Testis (tissue), 3 donors: Measurements from ENCODE around the gene CAPZB. TPM values are rescaled to one million over a fixed set of nuclear protein-coding genes. Genes with fewer than 3 reads are reported as not detected.

Experiments
- DNase-seq: peaks from one replicate; pipeline ENCODE4 v3.0.0-alpha.2; 2019
- H3K27ac ChIP-seq, 2 donors: fragments of 200-600 bp; sonication (generic); one replicate each; pipeline ENCODE4 v1.5.1; 2019
- H3K27me3 ChIP-seq: fragments of 200-600 bp; sonication (generic); one replicate; pipeline ENCODE4 v1.5.1; 2019
- H3K36me3 ChIP-seq: fragments of 200-600 bp; sonication (generic); one replicate; pipeline ENCODE4 v1.5.1; 2017; ENCODE audit warnings: low read depth; ENCODE audit errors: missing control alignments
- H3K4me1 ChIP-seq: fragments of 200-600 bp; sonication (generic); one replicate; pipeline ENCODE4 v1.5.1; 2019
- H3K4me3 ChIP-seq, 2 donors: fragments of 200-600 bp; sonication (generic); one replicate each; pipeline ENCODE4 v1.5.1; 2017 to 2019
- H3K9me3 ChIP-seq: fragments of 200-600 bp; sonication (generic); one replicate; pipeline ENCODE4 v1.5.1; 2017
- CTCF ChIP-seq, 3 experiments: fragments of 450-650 bp in 2 of 3; fragments of 200-600 bp in 1 of 3; sonication (generic) in 1 of 3; IDR thresholded peaks; one replicate each; pipeline ENCODE4 v1.5.1; 2016 to 2019; ENCODE audit warnings: antibody characterized with exemption in 3 of 3, mild to moderate bottlenecking in 2 of 3, moderate library complexity in 1 of 3
- POLR2A ChIP-seq: fragments of 450-650 bp; IDR thresholded peaks from one replicate; pipeline ENCODE4 v1.6.1; 2017; ENCODE audit warnings: antibody characterized with exemption, mild to moderate bottlenecking, moderate library complexity
- WGBS, 2 donors: methylation state at CpG; one replicate each; pipeline ENCODE4 v1.1.5; 2018; 5-methylcytosine and 5-hydroxymethylcytosine counted together
- intact Hi-C: fragments of 100-400 bp; cut with DNase I; formaldehyde crosslinking; loops from one replicate; pipeline ENCODE4 v1.15.1; 2023; ENCODE audit warnings: low total_unique reads
- polyA plus RNA-seq: library from polyadenylated mRNA; stranded (reverse); fragments of 350-450 nt; fragmentation: Illumina TruSeq; extraction: RNeasy Lipid Tissue Mini Kit (QIAGEN cat#74804); gene quantifications from one replicate; pipeline ENCODE4 v1.2.3, GENCODE V29; 2014; ENCODE audit warnings: low read depth, low replicate concordance; ENCODE audit not compliant: insufficient read depth
- total RNA-seq, 2 donors: library from RNA; depleted of rRNA; stranded (reverse); fragments of >200 nt; gene quantifications; one replicate each; pipeline ENCODE4 v1.2.3, GENCODE V29; 2016

The CAPZB gene
- total and polyA plus RNA-seq, 3 donors from 2014 or later, result 147 to 502 (median 207) TPM

- no peak for DNase-seq
- Histone ChIP-seq H3K36me3 (no peaks in the 10 kb centered on the region), H3K27me3 (no peaks in the 10 kb centered on the region), H3K9me3 (no peaks in the 10 kb centered on the region), H3K27ac (no peak overlapping the region), H3K4me1 (peaks cover 15% of the 10 kb centered on the region), H3K4me3 (no peak overlapping the region)
- intact Hi-C loops, result no loop called here
- WGBS, 2 donors, result 77 to 79% methylated on average over 4 to 6 of the region's 6 CpGs
- no peak for TF ChIP-seq CTCF (IDR thresholded peaks at IDR 0.05)
- no peak for TF ChIP-seq POLR2A
These were observed 24.2 kb downstream of the CAPZB start for GRCh38 chr1:19461220-19461554.

GRCh38 chr1:19460535-19461219, 24.7 kb downstream of the CAPZB start:
- Histone ChIP-seq H3K4me1 (peaks cover 11% of the 10 kb centered on the region), H3K9me3 (no peaks in the 10 kb centered on the region), H3K4me3 (no peak overlapping the region), H3K36me3 (no peaks in the 10 kb centered on the region), H3K27me3 (no peaks in the 10 kb centered on the region), H3K27ac (no peak overlapping the region)
- TF ChIP-seq POLR2A (no peak), CTCF (IDR thresholded peaks at IDR 0.05) (no peak)
- intact Hi-C loops, result no loop called here
- DNase-seq, result no peak
- 86 to 87% methylated on average over 9 to 12 of the region's 12 CpGs for WGBS, 2 donors

- 43 to 49% methylated on average over 6 of the region's 6 CpGs for WGBS, 2 donors
- H3K9me3 ChIP-seq, result no peaks in the 10 kb centered on the region
- no peaks in the 10 kb centered on the region for H3K36me3 ChIP-seq
- TF ChIP-seq CTCF (IDR thresholded peaks at IDR 0.05), result no peak
- no peak for TF ChIP-seq POLR2A
- no peaks in the 10 kb centered on the region for H3K27me3 ChIP-seq
- no peak overlapping the region for H3K27ac ChIP-seq
- no peak for DNase-seq
- peaks cover 23% of the 10 kb centered on the region for H3K4me1 ChIP-seq
- H3K4me3 ChIP-seq, result no peak overlapping the region
- intact Hi-C loops, result no loop called here
These were observed 26.4 kb downstream of the CAPZB start for GRCh38 chr1:19458815-19459417.

GRCh38 chr1:19457607-19458006, 27.7 kb downstream of the CAPZB start:
- H3K36me3 ChIP-seq, result no peaks in the 10 kb centered on the region
- H3K27me3 ChIP-seq, result no peaks in the 10 kb centered on the region
- no peak overlapping the region for H3K4me3 ChIP-seq
- no peaks in the 10 kb centered on the region for H3K9me3 ChIP-seq
- H3K27ac ChIP-seq, result no peak overlapping the region
- DNase-seq, result no peak
- TF ChIP-seq POLR2A (no peak), CTCF (IDR thresholded peaks at IDR 0.05) (no peak)
- H3K4me1 ChIP-seq, result peaks cover 34% of the 10 kb centered on the region
- 71 to 80% methylated on average over 8 of the region's 8 CpGs for WGBS, 2 donors
- intact Hi-C loops, result no loop called here

- no peak for DNase-seq
- Histone ChIP-seq H3K36me3 (no peaks in the 10 kb centered on the region), H3K4me1 (peaks cover 38% of the 10 kb centered on the region), H3K27ac (no peak overlapping the region), H3K4me3 (no peak overlapping the region), H3K9me3 (no peaks in the 10 kb centered on the region), H3K27me3 (no peaks in the 10 kb centered on the region)
- intact Hi-C loops, result no loop called here
- 69 to 74% methylated on average over 9 of the region's 9 CpGs for WGBS, 2 donors
- TF ChIP-seq CTCF (IDR thresholded peaks at IDR 0.05) (no peak), POLR2A (no peak)
These were observed 28.3 kb downstream of the CAPZB start for GRCh38 chr1:19456968-19457441.
